Uterus (tissue), 4 donors: Measurements from ENCODE around the gene ZBTB46. TPM values are rescaled to one million over a fixed set of nuclear protein-coding genes. Genes with fewer than 3 reads are reported as not detected.

Source experiments
- DNase-seq, 2 donors: peaks; one replicate each; pipeline ENCODE4 v3.0.0-alpha.2; 2019 to 2020
- H3K27ac ChIP-seq, 2 donors: fragments of 200-600 bp; sonication (generic); 1 replicate in 1 of 2; 2 replicates in 1 of 2; pipeline ENCODE4 v1.5.1; 2016 to 2018
- H3K27me3 ChIP-seq, 2 donors: fragments of 200-600 bp; sonication (generic); one replicate each; pipeline ENCODE4 v1.5.1; 2018 to 2019; ENCODE audit warnings: control low read depth in 1 of 2
- H3K36me3 ChIP-seq, 2 donors: fragments of 200-600 bp; sonication (generic); one replicate each; pipeline ENCODE4 v1.5.1; 2019; ENCODE audit warnings: control low read depth in 1 of 2
- H3K4me1 ChIP-seq, 2 donors: fragments of 200-600 bp; sonication (generic); one replicate each; pipeline ENCODE4 v1.5.1; 2018 to 2019; ENCODE audit warnings: control low read depth in 1 of 2
- H3K4me3 ChIP-seq, 2 donors: fragments of 200-600 bp; sonication (generic); 1 replicate in 1 of 2; 2 replicates in 1 of 2; pipeline ENCODE4 v1.5.1; 2018 to 2019; ENCODE audit warnings: mild to moderate bottlenecking in 1 of 2
- H3K9me3 ChIP-seq, 2 donors: fragments of 200-600 bp; sonication (generic); one replicate each; pipeline ENCODE4 v1.5.1; 2019; ENCODE audit warnings: control low read depth in 1 of 2
- POLR2A ChIP-seq, 2 donors: fragments of 450-650 bp; IDR thresholded peaks; one replicate each; pipeline ENCODE4 v1.6.1; 2016; ENCODE audit warnings: antibody characterized with exemption in 2 of 2, mild to moderate bottlenecking in 1 of 2, moderate library complexity in 1 of 2
- intact Hi-C: fragments of 100-400 bp; cut with DNase I; formaldehyde crosslinking; loops from one replicate; pipeline ENCODE4 v1.15.1; 2023; ENCODE audit warnings: low total_unique reads
- total RNA-seq, 4 donors: library from RNA; depleted of rRNA in 3 of 4; stranded (reverse); fragments of >200 nt in 3 of 4; gene quantifications; one replicate each; pipeline versions ENCODE4 v1.1.0 to v1.2.4, GENCODE V29; 2014 to 2023
- TF ChIP-seq, protein P1 (sequence below), 4 experiments: fragments of 200-600 bp in 2 of 4; fragments of 450-650 bp in 2 of 4; sonication (generic) in 2 of 4; IDR thresholded peaks; one replicate each; pipeline ENCODE4 v1.5.1; 2016 to 2019; ENCODE audit warnings: antibody characterized with exemption in 4 of 4, mild to moderate bottlenecking in 2 of 4, moderate library complexity in 1 of 4
- donor health status: DM: yes; HTN: yes; CAD: no.

Gene ZBTB46
- total RNA-seq, 4 donors from 2014 or later, result 5.0 to 62.8 (median 38.8) TPM

DNA sequence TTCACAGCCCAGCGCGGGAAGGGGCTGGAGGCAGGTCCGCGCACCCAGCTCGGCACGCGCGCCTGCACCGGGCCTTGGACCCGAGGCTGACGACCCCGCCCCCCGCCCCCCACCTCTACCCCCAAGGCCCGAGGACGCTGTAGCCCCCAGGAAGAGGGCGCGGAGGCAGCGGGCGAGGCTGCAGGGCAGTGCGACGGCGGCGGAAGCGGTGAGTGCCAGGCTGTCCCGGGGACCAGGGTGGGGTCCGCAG lies 93.4 kb downstream of the ZBTB46 start:
- no peak for DNase-seq
- Histone ChIP-seq H3K4me1 (peaks cover 0 to 30% of the 10 kb centered on the region in 2 donors), H3K27ac (no peak overlapping the region), H3K27me3 (no peaks in the 10 kb centered on the region), H3K9me3 (no peaks in the 10 kb centered on the region), H3K36me3 (no peaks in the 10 kb centered on the region), H3K4me3 (no peak overlapping the region)
- no peak for TF ChIP-seq POLR2A (IDR thresholded peaks at IDR 0.05)
- TF ChIP-seq, protein P1, sequence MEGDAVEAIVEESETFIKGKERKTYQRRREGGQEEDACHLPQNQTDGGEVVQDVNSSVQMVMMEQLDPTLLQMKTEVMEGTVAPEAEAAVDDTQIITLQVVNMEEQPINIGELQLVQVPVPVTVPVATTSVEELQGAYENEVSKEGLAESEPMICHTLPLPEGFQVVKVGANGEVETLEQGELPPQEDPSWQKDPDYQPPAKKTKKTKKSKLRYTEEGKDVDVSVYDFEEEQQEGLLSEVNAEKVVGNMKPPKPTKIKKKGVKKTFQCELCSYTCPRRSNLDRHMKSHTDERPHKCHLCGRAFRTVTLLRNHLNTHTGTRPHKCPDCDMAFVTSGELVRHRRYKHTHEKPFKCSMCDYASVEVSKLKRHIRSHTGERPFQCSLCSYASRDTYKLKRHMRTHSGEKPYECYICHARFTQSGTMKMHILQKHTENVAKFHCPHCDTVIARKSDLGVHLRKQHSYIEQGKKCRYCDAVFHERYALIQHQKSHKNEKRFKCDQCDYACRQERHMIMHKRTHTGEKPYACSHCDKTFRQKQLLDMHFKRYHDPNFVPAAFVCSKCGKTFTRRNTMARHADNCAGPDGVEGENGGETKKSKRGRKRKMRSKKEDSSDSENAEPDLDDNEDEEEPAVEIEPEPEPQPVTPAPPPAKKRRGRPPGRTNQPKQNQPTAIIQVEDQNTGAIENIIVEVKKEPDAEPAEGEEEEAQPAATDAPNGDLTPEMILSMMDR (IDR thresholded peaks at IDR 0.05), result no peak
- intact Hi-C loops, result no loop called here

DNA sequence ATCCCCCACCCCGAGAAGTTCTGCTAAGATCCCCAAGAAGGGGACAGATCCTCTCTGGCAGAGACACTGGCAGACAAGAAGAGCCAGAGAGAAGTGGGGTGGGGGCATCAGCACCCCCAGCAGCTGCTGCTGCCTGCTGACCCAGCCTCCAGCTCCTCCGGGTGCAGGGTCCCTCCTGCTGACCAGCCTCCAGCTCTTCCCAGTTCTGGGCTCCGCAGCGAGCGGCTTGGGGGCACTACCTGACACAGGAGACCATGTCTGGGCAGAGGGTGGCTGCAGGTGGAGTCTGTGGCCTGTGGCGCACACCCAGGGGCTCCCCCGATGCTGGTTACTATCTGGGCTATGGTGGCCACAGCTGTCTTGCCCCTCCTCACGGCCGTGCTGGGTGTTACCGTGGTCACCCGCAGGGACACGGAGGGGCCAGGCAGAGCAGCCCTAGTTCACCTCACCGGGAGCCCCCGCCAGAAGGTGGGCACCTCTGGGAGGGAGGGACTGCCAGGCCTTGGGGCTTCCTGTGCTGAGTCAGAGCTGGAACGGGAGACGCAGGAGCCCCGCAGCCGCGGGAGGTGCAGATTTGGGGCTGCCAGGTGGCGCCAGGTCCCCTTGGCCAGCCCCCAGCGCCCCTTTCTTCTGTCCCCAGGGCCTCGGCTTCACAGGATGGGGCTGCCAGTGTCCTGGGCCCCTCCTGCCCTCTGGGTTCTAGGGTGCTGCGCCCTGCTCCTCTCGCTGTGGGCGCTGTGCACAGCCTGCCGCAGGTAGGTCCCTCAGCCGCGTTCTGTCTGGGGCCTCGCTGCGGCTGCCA lies 94.0 kb downstream of the ZBTB46 start:
- no peak overlapping the region for H3K4me3 ChIP-seq
- no peak overlapping the region for H3K27ac ChIP-seq
- intact Hi-C loops, result no loop called here
- no peaks in the 10 kb centered on the region for H3K9me3 ChIP-seq
- peak in 1 of 2 donors; percentile 18 for DNase-seq
- TF ChIP-seq, protein P1 (IDR thresholded peaks at IDR 0.05), result no peak
- no peak for TF ChIP-seq POLR2A (IDR thresholded peaks at IDR 0.05)
- peaks cover 0 to 26% of the 10 kb centered on the region in 2 donors for H3K4me1 ChIP-seq
- H3K36me3 ChIP-seq, result no peaks in the 10 kb centered on the region
- H3K27me3 ChIP-seq, result no peaks in the 10 kb centered on the region

DNA sequence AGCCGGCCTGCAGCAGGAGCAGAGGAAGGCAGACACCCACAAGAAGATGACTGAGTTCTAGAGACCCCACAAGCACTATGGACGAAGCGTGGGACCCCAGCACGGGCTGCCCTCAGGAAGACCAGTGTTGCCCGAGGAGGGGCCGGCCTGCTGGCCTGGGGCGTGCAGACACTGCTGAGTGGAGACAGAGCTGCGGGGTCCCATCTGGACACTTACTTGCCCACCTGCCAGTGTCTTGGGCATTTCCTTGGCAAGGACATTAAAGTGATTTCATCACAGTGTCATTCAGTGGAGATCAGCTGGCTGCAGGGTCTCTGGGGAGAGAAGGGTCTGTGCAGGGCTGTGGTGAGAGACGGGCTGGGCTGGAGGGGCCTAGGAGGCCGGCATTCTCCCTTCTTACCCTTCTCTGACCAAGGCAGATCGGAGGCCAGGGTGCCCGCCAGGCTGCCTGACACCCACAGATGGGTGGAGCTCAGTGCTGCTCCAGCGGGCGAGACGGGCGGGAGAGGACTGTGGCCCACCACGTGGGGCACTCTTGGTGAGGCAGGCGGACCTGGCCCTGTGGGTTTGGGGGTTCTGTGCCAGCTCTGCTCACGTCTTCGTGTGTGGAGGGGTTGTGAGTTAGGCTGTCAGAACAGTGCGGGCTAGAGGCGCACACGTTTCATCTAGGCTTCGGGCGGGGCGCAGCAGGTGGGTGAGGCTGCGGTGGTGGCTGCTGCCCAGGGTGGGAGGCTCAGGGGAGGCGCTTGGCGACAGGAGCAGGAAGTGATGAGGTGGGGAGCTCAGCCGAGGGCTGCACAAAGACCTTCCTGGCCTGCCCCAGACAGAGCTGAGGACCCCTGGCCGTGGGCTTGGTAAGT lies 95.0 kb downstream of the ZBTB46 start, which contains the start of gene LIME1:
LIME1 (plus strand) TSS at position 806 of the 860 bp plus-strand sequence. CDS start 886 bp downstream, outside the sequence.
- no peaks in the 10 kb centered on the region for H3K27me3 ChIP-seq
- H3K4me3 ChIP-seq, result no peak within 1 kb of the TSS
- no peaks in the 10 kb centered on the region for H3K36me3 ChIP-seq
- DNase-seq, result peak in 1 of 2 donors; percentile 25
- intact Hi-C loops, result no loop called here
- peaks cover 0 to 16% of the 10 kb centered on the region in 2 donors for H3K4me1 ChIP-seq
- H3K27ac ChIP-seq, result no peak within 1 kb of the TSS
- no peaks in the 10 kb centered on the region for H3K9me3 ChIP-seq
- TF ChIP-seq POLR2A (IDR thresholded peaks at IDR 0.05), result no peak
- TF ChIP-seq, protein P1 (IDR thresholded peaks at IDR 0.05), result no peak

GRCh38 chr20:63734946-63735858 lies 95.9 kb downstream of the ZBTB46 start:
- Histone ChIP-seq H3K27me3 (no peaks in the 10 kb centered on the region), H3K4me3 (no peak overlapping the region), H3K4me1 (peaks cover 0 to 14% of the 10 kb centered on the region in 2 donors), H3K36me3 (no peaks in the 10 kb centered on the region), H3K9me3 (no peaks in the 10 kb centered on the region), H3K27ac (no peak overlapping the region)
- intact Hi-C loops, result no loop called here
- TF ChIP-seq POLR2A (IDR thresholded peaks at IDR 0.05), result no peak
- TF ChIP-seq, protein P1 (IDR thresholded peaks at IDR 0.05), result no peak
- no peak for DNase-seq
